ENCODE measurements around the gene CDA. TPM values are rescaled to one million over a fixed set of nuclear protein-coding genes. Genes with fewer than 3 reads are reported as not detected.

The CDA gene
- total RNA-seq, 1 donor = 3.0 TPM

- no peak overlapping the region for H3K4me3 ChIP-seq (ENCODE audit: low read depth, low read length)
- no peak for TF ChIP-seq CTCF (IDR thresholded peaks at IDR 0.05; ENCODE audit: insufficient read depth, low read depth, low read length)
- no peak for DNase-seq (ENCODE audit: low read depth)
These were observed 14.9 kb upstream of the CDA start for GRCh38 chr1:20573987-20574386.

- peak; percentile 79 for DNase-seq (ENCODE audit: low read depth)
- TF ChIP-seq CTCF (IDR thresholded peaks at IDR 0.05; ENCODE audit: insufficient read depth, low read depth, low read length) = peak; percentile 77
- no peak overlapping the region for H3K4me3 ChIP-seq (ENCODE audit: low read depth, low read length)
These were observed 14.0 kb upstream of the CDA start for GRCh38 chr1:20574686-20575540.

- TF ChIP-seq CTCF (IDR thresholded peaks at IDR 0.05; ENCODE audit: insufficient read depth, low read depth, low read length) = no peak
- DNase-seq (ENCODE audit: low read depth) = no peak
- H3K4me3 ChIP-seq (ENCODE audit: low read depth, low read length) = no peak overlapping the region
These were observed 13.2 kb upstream of the CDA start for GRCh38 chr1:20575541-20576336.

- DNase-seq (ENCODE audit: low read depth) = no peak
- H3K4me3 ChIP-seq (ENCODE audit: low read depth, low read length) = no peak overlapping the region
- TF ChIP-seq CTCF (IDR thresholded peaks at IDR 0.05; ENCODE audit: insufficient read depth, low read depth, low read length) = no peak
These were observed 10.8 kb upstream of the CDA start for GRCh38 chr1:20578062-20578461.

GRCh38 chr1:20578721-20579395 is 10.0 kb upstream of the CDA start:
- no peak for DNase-seq (ENCODE audit: low read depth)
- no peak for TF ChIP-seq CTCF (IDR thresholded peaks at IDR 0.05; ENCODE audit: insufficient read depth, low read depth, low read length)
- no peak overlapping the region for H3K4me3 ChIP-seq (ENCODE audit: low read depth, low read length)

- no peak for DNase-seq (ENCODE audit: low read depth)
- TF ChIP-seq CTCF (IDR thresholded peaks at IDR 0.05; ENCODE audit: insufficient read depth, low read depth, low read length) = no peak
These were observed 4.0 kb upstream of the CDA start for GRCh38 chr1:20584890-20585289.

More at GRCh38 chr1:20584890-20585289, 4.0 kb upstream of the CDA start:
- H3K4me3 ChIP-seq (ENCODE audit: low read depth, low read length) = no peak overlapping the region
